Measurements from ENCODE around the gene FKBP5. TPM values are rescaled to one million over a fixed set of nuclear protein-coding genes. Genes with fewer than 3 reads are reported as not detected.
A peak's percentile ranks its signal among the peaks of the same experiment; 100 is the strongest.

The FKBP5 gene
- total RNA-seq, 1 experiment from 2014 or later, result 12.4 TPM

GRCh38 chr6:35713006-35713767 is 24.5 kb upstream of the FKBP5 start:
- no peak overlapping the region for H3K9ac ChIP-seq (ENCODE audit: low read length)
- no peaks in the 10 kb centered on the region for H3K27me3 ChIP-seq (ENCODE audit: low read length)
- intact Hi-C loops (cut with micrococcal nuclease), result no loop called here
- H3K4me1 ChIP-seq (ENCODE audit: insufficient read depth, low read length), result no peaks in the 10 kb centered on the region
- H3K4me3 ChIP-seq (ENCODE audit: low read length), result no peak overlapping the region
- H3K79me2 ChIP-seq (ENCODE audit: low read length), result no peaks in the 10 kb centered on the region
- no TSS peak for BruUV-seq (replicated peaks)
- H4K20me1 ChIP-seq (ENCODE audit: low read length), result no peaks in the 10 kb centered on the region
- H2AFZ ChIP-seq (ENCODE audit: low read length), result no peak overlapping the region
- DNase-seq, result no peak
- ChIA-PET POLR2A (ENCODE audit: unreplicated experiment) (no interaction called here), CTCF (no interaction called here)
- ATAC-seq, result no peak
- H3K36me3 ChIP-seq (ENCODE audit: low read depth, low read length), result no peaks in the 10 kb centered on the region
- no peak overlapping the region for H3K27ac ChIP-seq (ENCODE audit: low read length)
- no peaks in the 10 kb centered on the region for H3K9me3 ChIP-seq (ENCODE audit: low read length)
- TF ChIP-seq EZH2 (IDR thresholded peaks at IDR 0.05; ENCODE audit: low read length, unreplicated experiment) (no peak), CTCF (conservative IDR thresholded peaks at IDR 0.05; ENCODE audit: low read depth, low read length) (no peak), EZH2phosphoT487 (IDR thresholded peaks at IDR 0.05; ENCODE audit: borderline replicate concordance, low read length) (no peak)
- H3K4me2 ChIP-seq (ENCODE audit: low read length), result no peak overlapping the region
- H3F3A ChIP-seq (ENCODE audit: low read length, unreplicated experiment), result no peaks in the 10 kb centered on the region
- no peaks in the 10 kb centered on the region for H3K9me2 ChIP-seq (replicated peaks; ENCODE audit: low read length)

GRCh38 chr6:35711731-35712130 is 23.0 kb upstream of the FKBP5 start:
- BruUV-seq (replicated peaks), result no TSS peak
- H3K27me3 ChIP-seq (ENCODE audit: low read length), result no peaks in the 10 kb centered on the region
- no peak overlapping the region for H3K4me2 ChIP-seq (ENCODE audit: low read length)
- no peak overlapping the region for H3K9ac ChIP-seq (ENCODE audit: low read length)
- no peaks in the 10 kb centered on the region for H3K4me1 ChIP-seq (ENCODE audit: insufficient read depth, low read length)
- no peaks in the 10 kb centered on the region for H3F3A ChIP-seq (ENCODE audit: low read length, unreplicated experiment)
- no peak for ATAC-seq
- H3K27ac ChIP-seq (ENCODE audit: low read length), result no peak overlapping the region
- TF ChIP-seq EZH2 (IDR thresholded peaks at IDR 0.05; ENCODE audit: low read length, unreplicated experiment) (no peak), EZH2phosphoT487 (IDR thresholded peaks at IDR 0.05; ENCODE audit: borderline replicate concordance, low read length) (no peak), CTCF (conservative IDR thresholded peaks at IDR 0.05; ENCODE audit: low read depth, low read length) (no peak)
- no peak overlapping the region for H2AFZ ChIP-seq (ENCODE audit: low read length)
- H3K9me2 ChIP-seq (replicated peaks; ENCODE audit: low read length), result no peaks in the 10 kb centered on the region
- ChIA-PET POLR2A (ENCODE audit: unreplicated experiment) (interaction anchor here (0.6 kb wide), 1 partner anchor 51 kb away, joined by 3 read pairs; no protein-coding TSS in a partner anchor), CTCF (no interaction called here)
- H3K79me2 ChIP-seq (ENCODE audit: low read length), result no peaks in the 10 kb centered on the region
- intact Hi-C loops (cut with micrococcal nuclease), result no loop called here
- no peaks in the 10 kb centered on the region for H4K20me1 ChIP-seq (ENCODE audit: low read length)
- no peaks in the 10 kb centered on the region for H3K36me3 ChIP-seq (ENCODE audit: low read depth, low read length)
- H3K4me3 ChIP-seq (ENCODE audit: low read length), result no peak overlapping the region
- no peak for DNase-seq
- no peaks in the 10 kb centered on the region for H3K9me3 ChIP-seq (ENCODE audit: low read length)

GRCh38 chr6:35710241-35710847 is 21.6 kb upstream of the FKBP5 start:
- no peak overlapping the region for H3K27ac ChIP-seq (ENCODE audit: low read length)
- POLR2A ChIA-PET (ENCODE audit: unreplicated experiment), result interaction anchor here (0.6 kb wide), 1 partner anchor 119 kb away, joined by 6 read pairs; no protein-coding TSS in a partner anchor
- intact Hi-C loops (cut with micrococcal nuclease), result no loop called here

More at GRCh38 chr6:35710241-35710847, 21.6 kb upstream of the FKBP5 start:
- H3K4me3 ChIP-seq (ENCODE audit: low read length), result no peak overlapping the region
- H3K9me3 ChIP-seq (ENCODE audit: low read length), result no peaks in the 10 kb centered on the region
- H3K9ac ChIP-seq (ENCODE audit: low read length), result no peak overlapping the region
- no peaks in the 10 kb centered on the region for H3F3A ChIP-seq (ENCODE audit: low read length, unreplicated experiment)
- DNase-seq, result peak; percentile 62
- H3K36me3 ChIP-seq (ENCODE audit: low read depth, low read length), result no peaks in the 10 kb centered on the region
- TF ChIP-seq CTCF (conservative IDR thresholded peaks at IDR 0.05; ENCODE audit: low read depth, low read length) (no peak), EZH2phosphoT487 (IDR thresholded peaks at IDR 0.05; ENCODE audit: borderline replicate concordance, low read length) (no peak), EZH2 (IDR thresholded peaks at IDR 0.05; ENCODE audit: low read length, unreplicated experiment) (no peak)
- H3K4me2 ChIP-seq (ENCODE audit: low read length), result no peak overlapping the region
- no peaks in the 10 kb centered on the region for H4K20me1 ChIP-seq (ENCODE audit: low read length)
- no TSS peak for BruUV-seq (replicated peaks)
- no peak for ATAC-seq
- CTCF ChIA-PET, result no interaction called here
- H3K27me3 ChIP-seq (ENCODE audit: low read length), result no peaks in the 10 kb centered on the region
- no peak overlapping the region for H2AFZ ChIP-seq (ENCODE audit: low read length)
- no peaks in the 10 kb centered on the region for H3K79me2 ChIP-seq (ENCODE audit: low read length)
- H3K9me2 ChIP-seq (replicated peaks; ENCODE audit: low read length), result no peaks in the 10 kb centered on the region
- H3K4me1 ChIP-seq (ENCODE audit: insufficient read depth, low read length), result no peaks in the 10 kb centered on the region

Measured in PC-3 (cell line).